AG09309 (cell line): ENCODE results near the gene ZDHHC24.
"Not testable (repeated sequence)": the region's sequence is repeated elsewhere in the genome, so short reads cannot be mapped to it uniquely, and the experiment has no call there.

Source experiments
- DNase-seq: peaks from one replicate; pipeline ENCODE4 v3.0.0-alpha.2; 2010; ENCODE audit warnings: low read depth
- H3K4me3 ChIP-seq: 2 replicates; pipeline ENCODE4 v1.5.1; 2011; ENCODE audit warnings: mild to moderate bottlenecking, low read depth, low read length, moderate library complexity; ENCODE audit not compliant: control insufficient read depth
- TF ChIP-seq, protein P1 (sequence below): IDR thresholded peaks from 2 replicates; pipeline ENCODE4 v1.5.1; 2011; ENCODE audit warnings: mild to moderate bottlenecking, low read depth, low read length, inconsistent platforms; ENCODE audit not compliant: insufficient read depth, control insufficient read depth; ENCODE audit errors: missing control alignments

Gene ZDHHC24

DNA sequence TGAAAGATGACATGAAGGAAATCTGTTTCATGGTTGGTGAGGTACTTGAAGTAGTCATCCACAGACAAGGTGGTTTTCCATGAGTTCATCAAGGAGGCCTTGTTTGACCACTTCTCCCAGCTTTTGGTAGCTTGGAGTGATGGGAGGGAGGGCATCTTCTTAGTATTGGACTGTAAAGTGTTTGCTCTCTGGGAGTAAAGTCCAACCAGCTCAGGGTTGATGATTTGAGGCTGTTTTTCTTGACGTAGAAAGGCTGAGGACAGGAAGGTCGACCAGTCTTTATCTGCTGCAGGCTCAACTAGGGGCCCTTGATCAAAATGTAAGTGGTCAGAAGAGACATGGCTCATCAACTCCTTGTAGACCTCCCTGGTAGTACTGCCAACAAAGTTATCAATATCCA lies 45.3 kb upstream of the ZDHHC24 start:
- DNase-seq, result no peak
- no peak overlapping the region for H3K4me3 ChIP-seq
- TF ChIP-seq, protein P1, sequence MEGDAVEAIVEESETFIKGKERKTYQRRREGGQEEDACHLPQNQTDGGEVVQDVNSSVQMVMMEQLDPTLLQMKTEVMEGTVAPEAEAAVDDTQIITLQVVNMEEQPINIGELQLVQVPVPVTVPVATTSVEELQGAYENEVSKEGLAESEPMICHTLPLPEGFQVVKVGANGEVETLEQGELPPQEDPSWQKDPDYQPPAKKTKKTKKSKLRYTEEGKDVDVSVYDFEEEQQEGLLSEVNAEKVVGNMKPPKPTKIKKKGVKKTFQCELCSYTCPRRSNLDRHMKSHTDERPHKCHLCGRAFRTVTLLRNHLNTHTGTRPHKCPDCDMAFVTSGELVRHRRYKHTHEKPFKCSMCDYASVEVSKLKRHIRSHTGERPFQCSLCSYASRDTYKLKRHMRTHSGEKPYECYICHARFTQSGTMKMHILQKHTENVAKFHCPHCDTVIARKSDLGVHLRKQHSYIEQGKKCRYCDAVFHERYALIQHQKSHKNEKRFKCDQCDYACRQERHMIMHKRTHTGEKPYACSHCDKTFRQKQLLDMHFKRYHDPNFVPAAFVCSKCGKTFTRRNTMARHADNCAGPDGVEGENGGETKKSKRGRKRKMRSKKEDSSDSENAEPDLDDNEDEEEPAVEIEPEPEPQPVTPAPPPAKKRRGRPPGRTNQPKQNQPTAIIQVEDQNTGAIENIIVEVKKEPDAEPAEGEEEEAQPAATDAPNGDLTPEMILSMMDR, result no peak

DNA sequence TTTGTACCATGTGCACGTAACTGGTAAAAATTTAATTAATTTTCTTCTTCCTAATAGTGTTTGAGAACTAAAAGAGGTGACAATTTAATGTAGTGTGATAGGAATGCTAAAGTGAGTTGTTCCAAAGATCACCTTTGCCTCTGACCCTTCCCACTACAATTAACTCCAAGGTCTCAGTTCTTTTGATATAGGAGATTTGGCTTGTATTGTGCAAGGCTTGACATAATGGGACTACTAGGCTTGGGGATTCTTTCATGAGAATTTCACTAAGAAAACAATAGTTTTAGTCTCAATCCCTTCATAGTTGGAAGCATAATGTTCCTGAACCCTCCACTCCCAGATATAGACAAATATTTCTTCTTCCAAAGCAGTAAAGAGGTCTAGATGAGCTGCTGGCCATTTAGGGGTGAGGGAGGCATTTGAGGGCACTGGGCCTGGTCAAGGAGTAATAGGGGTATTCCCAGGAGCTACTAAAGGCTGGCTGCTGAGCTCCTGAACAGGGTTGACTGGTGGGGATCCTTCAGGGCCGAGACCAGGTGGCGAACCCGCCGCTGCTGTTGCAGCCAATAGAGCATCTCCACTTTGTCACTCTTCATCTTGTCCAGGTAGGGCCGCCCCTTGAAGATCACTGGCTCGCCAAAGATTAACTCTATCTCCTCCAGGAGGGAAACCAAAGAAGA lies 44.3 kb upstream of the ZDHHC24 start:
- TF ChIP-seq, protein P1, result no peak
- DNase-seq, result no peak

DNA sequence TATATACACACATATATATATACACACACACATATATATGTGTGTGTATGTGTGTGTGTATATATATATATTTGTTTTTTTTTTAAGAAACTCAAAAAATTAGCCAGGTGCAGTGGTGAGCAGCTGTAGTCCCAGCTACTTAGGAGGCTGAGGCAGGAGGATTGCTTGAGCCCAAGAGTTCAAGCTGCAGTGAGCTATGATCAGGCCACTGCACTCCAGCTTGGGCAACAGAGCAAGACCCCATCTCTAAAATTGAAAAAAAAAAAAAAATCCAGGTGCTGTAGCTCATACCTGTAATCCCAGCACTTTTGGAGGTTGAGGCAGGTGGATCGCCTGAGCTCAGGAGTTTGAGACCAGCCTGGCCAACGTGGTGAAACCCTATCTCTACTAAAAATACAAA lies 43.5 kb upstream of the ZDHHC24 start:
- not testable (repeated sequence) for H3K4me3 ChIP-seq, DNase-seq

More for the DNA sequence above, 44.3 kb upstream of the ZDHHC24 start:
- H3K4me3 ChIP-seq, result no peak overlapping the region

DNA sequence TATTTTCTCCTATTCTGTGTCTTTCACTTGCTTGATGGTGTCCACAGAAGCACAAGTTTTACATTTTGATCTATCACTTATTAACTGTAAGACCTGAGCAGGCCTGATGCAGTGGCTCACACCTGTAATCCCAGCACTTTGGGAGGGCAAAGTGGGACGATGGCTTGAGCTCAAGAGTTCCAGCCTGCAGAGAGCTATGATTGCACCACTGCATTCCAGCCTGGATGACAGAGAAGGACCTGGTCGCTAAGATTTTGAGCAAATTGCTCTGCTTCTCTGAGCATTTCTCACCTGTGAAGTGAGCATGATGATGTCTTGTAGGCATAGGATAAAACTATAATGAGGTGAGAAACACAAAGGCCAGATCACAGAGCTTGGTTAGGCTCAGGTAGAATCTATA lies 40.3 kb upstream of the ZDHHC24 start:
- no peak overlapping the region for H3K4me3 ChIP-seq
- DNase-seq, result no peak
- TF ChIP-seq, protein P1, result no peak

DNA sequence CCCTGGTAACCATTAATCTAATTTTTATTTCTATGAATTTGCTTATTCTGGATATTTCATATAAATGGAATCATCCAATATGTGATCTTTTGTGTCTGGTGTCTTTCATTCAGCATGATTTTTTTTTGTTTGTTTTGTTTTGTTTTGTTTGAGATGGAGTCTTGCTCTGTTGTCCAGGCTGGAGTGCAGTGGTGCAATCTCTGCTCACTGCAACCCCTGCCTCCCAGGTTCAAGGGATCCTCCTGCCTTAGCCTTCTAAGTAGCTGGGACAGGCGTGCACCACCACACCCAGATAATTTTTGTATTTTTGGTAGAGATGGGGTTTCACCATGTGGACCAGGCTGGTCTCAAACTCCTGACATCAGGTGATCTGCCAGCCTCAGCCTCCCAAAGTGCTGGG lies 39.6 kb upstream of the ZDHHC24 start:
- H3K4me3 ChIP-seq, DNase-seq: not testable (repeated sequence)

DNA sequence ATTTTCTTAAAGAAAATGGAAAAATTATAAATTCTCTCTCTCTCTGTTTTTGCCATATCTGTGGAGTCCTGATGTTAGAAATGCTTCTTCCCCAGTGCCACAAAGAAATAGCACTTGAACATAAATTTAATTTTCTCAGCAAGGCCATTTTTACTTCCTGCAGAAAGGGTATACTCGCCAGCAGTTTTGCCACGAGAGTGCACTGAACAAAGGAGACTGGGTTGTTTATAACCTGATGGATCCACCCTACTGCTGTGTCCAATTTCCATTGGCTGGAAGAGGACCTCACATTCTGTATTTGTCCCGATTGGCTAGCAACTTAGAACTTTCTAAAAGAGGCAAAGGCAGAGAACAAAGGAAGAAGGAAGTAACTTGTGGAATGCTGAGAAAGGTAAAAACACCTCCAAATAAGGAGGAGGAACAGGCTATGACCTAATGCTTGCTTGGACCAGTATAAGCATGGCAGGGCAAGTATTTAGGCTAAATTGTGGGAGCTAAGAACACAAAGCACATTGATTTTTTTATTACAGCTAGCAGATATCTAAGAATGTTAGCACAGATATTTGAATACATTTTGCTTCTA lies 36.8 kb upstream of the ZDHHC24 start:
- not testable (repeated sequence) for DNase-seq, H3K4me3 ChIP-seq

DNA sequence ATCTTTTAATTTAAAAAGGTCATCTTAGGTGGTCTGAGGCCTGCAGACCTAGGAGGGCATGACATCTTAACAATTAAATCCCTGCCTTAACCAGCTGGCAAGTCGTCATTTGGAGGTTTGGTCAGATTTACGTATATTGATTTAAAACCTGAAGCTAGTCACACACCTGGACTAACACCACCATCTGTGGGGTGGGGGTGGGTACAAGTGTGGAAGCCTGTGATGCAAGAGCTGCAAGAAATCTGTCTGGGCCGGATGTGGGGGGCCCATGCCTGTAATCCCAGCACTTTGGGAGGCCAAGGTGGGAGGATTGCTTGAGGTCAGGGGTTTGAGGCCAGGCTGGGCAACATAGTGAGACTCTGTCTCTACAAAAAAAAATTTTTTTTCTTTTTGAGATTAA lies 35.4 kb upstream of the ZDHHC24 start:
- H3K4me3 ChIP-seq, result no peak overlapping the region
- no peak for DNase-seq
- TF ChIP-seq, protein P1, result no peak

DNA sequence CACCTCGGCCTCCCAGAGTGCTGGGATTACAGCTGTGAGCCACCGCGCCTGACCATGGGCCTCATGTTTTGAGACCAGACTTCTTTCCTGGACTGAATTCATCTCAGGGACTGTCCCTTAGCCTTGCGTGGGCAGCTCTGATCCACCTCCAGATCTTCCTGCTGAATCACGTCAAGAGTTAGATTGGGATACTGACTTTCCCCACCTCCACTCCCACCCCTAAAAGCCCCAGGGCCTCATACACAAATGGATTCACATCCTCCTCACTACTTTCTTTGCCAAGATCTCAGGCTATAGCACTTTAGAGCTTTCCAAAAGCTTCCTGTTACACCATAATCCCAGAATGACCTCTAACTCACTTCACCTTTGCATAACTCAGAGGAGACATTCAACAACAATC lies 35.0 kb upstream of the ZDHHC24 start:
- no peak for DNase-seq
- H3K4me3 ChIP-seq, result no peak overlapping the region
- TF ChIP-seq, protein P1, result no peak
